A549 (cell line): ENCODE data around the gene SFI1. TPM values are rescaled to one million over a fixed set of nuclear protein-coding genes. Genes with fewer than 3 reads are reported as not detected.
A peak's percentile ranks its signal among the peaks of the same experiment; 100 is the strongest.
"Not testable (repeated sequence)": the region's sequence is repeated elsewhere in the genome, so short reads cannot be mapped to it uniquely, and the experiment has no call there.

Experiments used
- ATAC-seq, 2 experiments: fragments of 200-7000 bp in 1 of 2; fragments of >200 bp in 1 of 2; cut with Nextera tagmentation in 1 of 2; cut with Tn5 transposase in 1 of 2; 3 replicates each; pipeline versions ENCODE4 v1.8.0 to v1.9.1; 2018 to 2020; ENCODE audit warnings: mild to moderate bottlenecking in 1 of 2, moderate library complexity in 1 of 2
- CTCF ChIA-PET: fragments of 300-600 bp; sonication (Branson Sonifier 250); formaldehyde crosslinking; extraction: SDS; loops from one replicate; lab custom pipeline; 2021; ENCODE audit warnings: antibody characterized with exemption, inconsistent platforms; lab: Yijun Ruan, JAX
- POLR2A ChIA-PET: fragments of 350-600 bp; formaldehyde crosslinking; extraction: SDS; loops from one replicate; lab custom pipeline; 2021; ENCODE audit warnings: antibody characterized with exemption, inconsistent platforms; lab: Yijun Ruan, JAX
- DNase-seq, 2 experiments: peaks; one replicate each; pipeline versions ENCODE4 v3.0.0 to v3.0.0-alpha.2; 2011 to 2016; ENCODE audit warnings: low read depth in 1 of 2, low spot score in 1 of 2
- FAIRE-seq: peaks from 2 replicates; lab custom pipeline; 2011; peaks lifted over from hg19 to GRCh38; lab: Jason Lieb, UNC
- H3K27ac ChIP-seq, 2 experiments: fragments of >200 bp; sonication (Bioruptor Twin); formaldehyde crosslinking; 3 replicates each; pipeline ENCODE4 v1.5.1; 2016 to 2017
- H3K4me1 ChIP-seq: fragments of >200 bp; sonication (Bioruptor Twin); formaldehyde crosslinking; 3 replicates; pipeline ENCODE4 v1.6.1; 2016
- H3K4me2 ChIP-seq: fragments of >200 bp; sonication (Bioruptor Twin); formaldehyde crosslinking; 3 replicates; pipeline ENCODE4 v1.6.1; 2016
- H3K4me3 ChIP-seq: fragments of >200 bp; sonication (Bioruptor Twin); formaldehyde crosslinking; 3 replicates; pipeline ENCODE4 v1.5.1; 2016
- H3K9me3 ChIP-seq: fragments of >200 bp; sonication (Bioruptor Twin); formaldehyde crosslinking; 3 replicates; pipeline ENCODE4 v1.6.1; 2016
- ATOH8 ChIP-seq: fragments of 250-450 bp; sonication (Bioruptor Pico); IDR thresholded peaks from 2 replicates; pipeline ENCODE4 v1.5.0; 2020; ENCODE audit warnings: low read depth, mild to moderate bottlenecking, moderate library complexity
- BCL3 ChIP-seq: fragments of >200 bp; sonication (Bioruptor Twin); formaldehyde crosslinking; IDR thresholded peaks from 3 replicates; pipeline ENCODE4 v1.6.1; 2016
- E2F6 ChIP-seq: IDR thresholded peaks from 2 replicates; pipeline ENCODE4 v1.6.1; 2012; ENCODE audit warnings: low read depth, borderline replicate concordance
- EHF ChIP-seq: fragments of 250-450 bp; sonication (Bioruptor Pico); IDR thresholded peaks from 2 replicates; pipeline ENCODE4 v1.5.0; 2020; ENCODE audit warnings: mild to moderate bottlenecking
- EP300 ChIP-seq, 2 experiments: fragments of >200 bp; sonication (Bioruptor Twin); formaldehyde crosslinking; IDR thresholded peaks; 2 replicates in 1 of 2; 3 replicates in 1 of 2; pipeline ENCODE4 v1.6.1; 2016 to 2017
- FOXS1 ChIP-seq: fragments of 250-450 bp; sonication (Bioruptor Pico); IDR thresholded peaks from 2 replicates; pipeline ENCODE4 v1.5.0; 2020; ENCODE audit warnings: mild to moderate bottlenecking, moderate library complexity
- HMGXB4 ChIP-seq: fragments of 250-450 bp; sonication (Bioruptor Pico); IDR thresholded peaks from 2 replicates; pipeline ENCODE4 v1.5.0; 2021; ENCODE audit warnings: mild to moderate bottlenecking, moderate library complexity, borderline replicate concordance
- HOXB13 ChIP-seq: fragments of 250-450 bp; sonication (Bioruptor Pico); IDR thresholded peaks from 2 replicates; pipeline ENCODE4 v1.5.0; 2020; ENCODE audit warnings: low read depth, mild to moderate bottlenecking, moderate library complexity
- JUN ChIP-seq, 2 experiments: fragments of >200 bp; sonication (Bioruptor Twin); formaldehyde crosslinking; IDR thresholded peaks; 2 replicates in 1 of 2; 3 replicates in 1 of 2; pipeline ENCODE4 v1.6.1; 2016 to 2017
- MAFK ChIP-seq: fragments of 450-650 bp; IDR thresholded peaks from 2 replicates; pipeline ENCODE4 v1.6.1; 2014; ENCODE audit not compliant: partially characterized antibody
- MAZ ChIP-seq: fragments of 150-350 bp; IDR thresholded peaks from 2 replicates; pipeline ENCODE4 v1.6.1; 2014; ENCODE audit warnings: antibody characterized with exemption, low read depth, low read length, borderline replicate concordance
- MYC ChIP-seq: IDR thresholded peaks from 2 replicates; pipeline ENCODE4 v1.6.1; 2012; ENCODE audit warnings: mild to moderate bottlenecking, inconsistent platforms, low read length, improper control_type of control experiment, borderline replicate concordance
- NR3C1 ChIP-seq: fragments of >200 bp; sonication (Bioruptor Twin); formaldehyde crosslinking; IDR thresholded peaks from 3 replicates; pipeline ENCODE4 v1.6.1; 2017
- PHF8 ChIP-seq: fragments of 200-600 bp; sonication (generic); IDR thresholded peaks from 2 replicates; pipeline ENCODE4 v1.6.1; 2016; ENCODE audit warnings: low read depth, mild to moderate bottlenecking, antibody characterized with exemption, moderate library complexity, borderline replicate concordance
- POLR2AphosphoS2 ChIP-seq: conservative IDR thresholded peaks from 2 replicates; pipeline ENCODE4 v1.6.1; 2012; ENCODE audit warnings: low read length, improper control_type of control experiment, inconsistent platforms
- RAD21 ChIP-seq, 2 experiments: fragments of >200 bp in 1 of 2; sonication (Bioruptor Twin) in 1 of 2; formaldehyde crosslinking in 1 of 2; IDR thresholded peaks in 1 of 2; conservative IDR thresholded peaks in 1 of 2; 2 replicates in 1 of 2; 3 replicates in 1 of 2; pipeline ENCODE4 v1.6.1; 2012 to 2018; ENCODE audit warnings: inconsistent platforms in 1 of 2
- REST ChIP-seq: fragments of 200-600 bp; sonication (generic); IDR thresholded peaks from 2 replicates; pipeline ENCODE4 v1.6.1; 2016; ENCODE audit warnings: antibody characterized with exemption, mild to moderate bottlenecking, moderate library complexity
- RFX5 ChIP-seq: fragments of 450-650 bp; IDR thresholded peaks from 2 replicates; pipeline ENCODE4 v1.7.1; 2014; ENCODE audit warnings: antibody characterized with exemption, mild to moderate bottlenecking, moderate library complexity
- RNF2 ChIP-seq: fragments of 200-600 bp; sonication (generic); IDR thresholded peaks from 2 replicates; pipeline ENCODE4 v1.6.1; 2016; ENCODE audit warnings: low read depth, mild to moderate bottlenecking, antibody characterized with exemption, moderate library complexity, borderline replicate concordance
- SMC3 ChIP-seq: fragments of >200 bp; sonication (Bioruptor Twin); formaldehyde crosslinking; IDR thresholded peaks from 3 replicates; pipeline ENCODE4 v1.6.1; 2018; ENCODE audit warnings: inconsistent platforms
- TP53 ChIP-seq: fragments of 250-450 bp; sonication (Bioruptor Pico); IDR thresholded peaks from 2 replicates; pipeline ENCODE4 v1.5.0; 2021; ENCODE audit warnings: mild to moderate bottlenecking, moderate library complexity
- ZNF302 ChIP-seq: fragments of 250-450 bp; sonication (Bioruptor Pico); IDR thresholded peaks from 2 replicates; pipeline ENCODE4 v1.9.0; 2021; ENCODE audit warnings: inconsistent platforms, mild to moderate bottlenecking, moderate library complexity
- WGBS: methylation state at CpG from one replicate; pipeline ENCODE4 v1.1.6; 2017; ENCODE audit errors: missing lambda C conversion rate; 5-methylcytosine and 5-hydroxymethylcytosine counted together
- polyA plus RNA-seq, 4 experiments: library from polyadenylated mRNA; depleted of rRNA in 3 of 4; stranded (reverse); fragments of >200 nt; fragmentation: RNase III in 1 of 4; extraction: RNeasy Plus Mini Kit Qiagen cat#74134 plus additional on column Dnase treatment in 1 of 4; gene quantifications; 2 replicates in 3 of 4; 3 replicates in 1 of 4; pipeline ENCODE4 v1.2.3, GENCODE V29; 2011 to 2017

Gene SFI1
- polyA plus RNA-seq, 2 of the 4 experiments (the other 2 are of a cell fraction): 6.8 to 17.9 TPM

- Histone ChIP-seq H3K9me3 (no peaks in the 10 kb centered on the region), H3K27ac (no peak overlapping the region), H3K4me3 (no peak overlapping the region), H3K4me2 (no peak overlapping the region), H3K4me1 (peaks cover 21% of the 10 kb centered on the region)
- TF ChIP-seq MAFK (no peak), E2F6 (no peak), RAD21 (conservative IDR thresholded peaks at IDR 0.05 in 1 of 2, IDR thresholded peaks at IDR 0.05 in 1 of 2) (no peak)
- no peak for ATAC-seq
- ChIA-PET POLR2A (no interaction called here), CTCF (no interaction called here)
- no peak for DNase-seq
- WGBS: 92% methylated on average over 3 of the region's 3 CpGs
- no peak for FAIRE-seq
Measured at GRCh38 chr22:31492151-31492550, 4.2 kb upstream of the SFI1 start.

- POLR2A ChIA-PET, H3K4me2 ChIP-seq, CTCF ChIA-PET, FAIRE-seq, H3K4me3 ChIP-seq, DNase-seq, H3K9me3 ChIP-seq, ATAC-seq, H3K27ac ChIP-seq: not testable (repeated sequence)
- H3K4me1 ChIP-seq: peaks cover 16% of the 10 kb centered on the region
- WGBS: 77% methylated on average over 5 of the region's 5 CpGs
Measured at GRCh38 chr22:31493355-31493754, 3.0 kb upstream of the SFI1 start.

- Histone ChIP-seq H3K9me3 (no peaks in the 10 kb centered on the region; the same call in 2 of the 3 replicates), H3K27ac (peak overlapping the region; percentile 85 to 92), H3K4me1 (peaks cover 14% of the 10 kb centered on the region; the same call in 2 of the 3 replicates), H3K4me3 (peak overlapping the region; percentile 78), H3K4me2 (peak overlapping the region; percentile 86)
- FAIRE-seq (no peak), ATAC-seq (no peak), DNase-seq (no peak)
- TF ChIP-seq TP53 (CRISPR knock-in tag) (no peak), BCL3 (no peak), ATOH8 (no peak), EHF (CRISPR knock-in tag) (no peak), EP300 (IDR thresholded peaks at IDR 0.05) (no peak), ZNF302 (CRISPR knock-in tag) (no peak), HOXB13 (CRISPR knock-in tag) (no peak), RFX5 (no peak), MAZ (no peak), FOXS1 (CRISPR knock-in tag) (no peak), POLR2AphosphoS2 (no peak), HMGXB4 (no peak), REST (no peak), PHF8 (no peak), RNF2 (no peak), MYC (no peak), MAFK (no peak), JUN (IDR thresholded peaks at IDR 0.05) (no peak), SMC3 (no peak), NR3C1 (no peak)
- 80% methylated on average over 15 of the region's 15 CpGs for WGBS
- CTCF ChIA-PET: no interaction called here
- POLR2A ChIA-PET: interaction anchor here (1.1 kb wide), 1 partner anchor 148 kb away, joined by 3 read pairs; no protein-coding TSS in a partner anchor
Measured at GRCh38 chr22:31495343-31495742, 993 bp upstream of the SFI1 start.
